HL-60 (cell line): ENCODE results near the gene C5AR2.

ENCODE experiments used
- GABPA ChIP-seq: IDR thresholded peaks from 2 replicates; pipeline ENCODE4 v1.6.1; 2012; ENCODE audit warnings: low read depth
- POLR2AphosphoS5 ChIP-seq: IDR thresholded peaks from 2 replicates; pipeline ENCODE4 v1.6.1; 2012; ENCODE audit warnings: low read depth
- SPI1 ChIP-seq: IDR thresholded peaks from 2 replicates; pipeline ENCODE4 v1.6.1; 2012; ENCODE audit warnings: low read depth, mild to moderate bottlenecking, borderline replicate concordance
- TF ChIP-seq, protein P1 (sequence below): IDR thresholded peaks from one replicate; pipeline ENCODE4 v1.5.1; 2011; ENCODE audit warnings: low read length, control low read depth, inconsistent platforms; ENCODE audit not compliant: insufficient read depth
- TF ChIP-seq, protein P2 (sequence below): IDR thresholded peaks from 2 replicates; pipeline ENCODE4 v1.6.1; 2012; ENCODE audit warnings: low read depth; ENCODE audit not compliant: insufficient replicate concordance

DNA sequence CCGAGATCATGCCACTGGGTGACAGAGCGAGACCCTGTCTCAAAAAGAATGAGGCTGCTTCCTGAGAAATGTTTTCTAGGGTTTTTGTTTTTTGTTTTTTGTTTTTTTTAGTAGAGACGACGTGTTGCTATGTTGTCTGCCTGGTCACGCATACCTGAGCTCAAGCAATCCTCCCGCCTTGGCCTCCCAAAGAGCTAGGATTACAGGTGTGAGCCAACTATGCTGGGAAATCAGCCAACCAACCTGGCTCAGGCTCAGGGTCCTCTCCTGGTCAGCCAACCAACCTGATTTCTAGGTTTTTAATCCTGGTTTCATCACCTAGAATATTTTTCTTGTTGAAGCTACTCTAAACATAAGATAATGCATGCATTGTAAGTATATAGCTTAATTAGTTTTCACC, 24.9 kb downstream of the C5AR2 start:
- TF ChIP-seq, protein P1, sequence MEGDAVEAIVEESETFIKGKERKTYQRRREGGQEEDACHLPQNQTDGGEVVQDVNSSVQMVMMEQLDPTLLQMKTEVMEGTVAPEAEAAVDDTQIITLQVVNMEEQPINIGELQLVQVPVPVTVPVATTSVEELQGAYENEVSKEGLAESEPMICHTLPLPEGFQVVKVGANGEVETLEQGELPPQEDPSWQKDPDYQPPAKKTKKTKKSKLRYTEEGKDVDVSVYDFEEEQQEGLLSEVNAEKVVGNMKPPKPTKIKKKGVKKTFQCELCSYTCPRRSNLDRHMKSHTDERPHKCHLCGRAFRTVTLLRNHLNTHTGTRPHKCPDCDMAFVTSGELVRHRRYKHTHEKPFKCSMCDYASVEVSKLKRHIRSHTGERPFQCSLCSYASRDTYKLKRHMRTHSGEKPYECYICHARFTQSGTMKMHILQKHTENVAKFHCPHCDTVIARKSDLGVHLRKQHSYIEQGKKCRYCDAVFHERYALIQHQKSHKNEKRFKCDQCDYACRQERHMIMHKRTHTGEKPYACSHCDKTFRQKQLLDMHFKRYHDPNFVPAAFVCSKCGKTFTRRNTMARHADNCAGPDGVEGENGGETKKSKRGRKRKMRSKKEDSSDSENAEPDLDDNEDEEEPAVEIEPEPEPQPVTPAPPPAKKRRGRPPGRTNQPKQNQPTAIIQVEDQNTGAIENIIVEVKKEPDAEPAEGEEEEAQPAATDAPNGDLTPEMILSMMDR = no peak
- TF ChIP-seq, protein P2, sequence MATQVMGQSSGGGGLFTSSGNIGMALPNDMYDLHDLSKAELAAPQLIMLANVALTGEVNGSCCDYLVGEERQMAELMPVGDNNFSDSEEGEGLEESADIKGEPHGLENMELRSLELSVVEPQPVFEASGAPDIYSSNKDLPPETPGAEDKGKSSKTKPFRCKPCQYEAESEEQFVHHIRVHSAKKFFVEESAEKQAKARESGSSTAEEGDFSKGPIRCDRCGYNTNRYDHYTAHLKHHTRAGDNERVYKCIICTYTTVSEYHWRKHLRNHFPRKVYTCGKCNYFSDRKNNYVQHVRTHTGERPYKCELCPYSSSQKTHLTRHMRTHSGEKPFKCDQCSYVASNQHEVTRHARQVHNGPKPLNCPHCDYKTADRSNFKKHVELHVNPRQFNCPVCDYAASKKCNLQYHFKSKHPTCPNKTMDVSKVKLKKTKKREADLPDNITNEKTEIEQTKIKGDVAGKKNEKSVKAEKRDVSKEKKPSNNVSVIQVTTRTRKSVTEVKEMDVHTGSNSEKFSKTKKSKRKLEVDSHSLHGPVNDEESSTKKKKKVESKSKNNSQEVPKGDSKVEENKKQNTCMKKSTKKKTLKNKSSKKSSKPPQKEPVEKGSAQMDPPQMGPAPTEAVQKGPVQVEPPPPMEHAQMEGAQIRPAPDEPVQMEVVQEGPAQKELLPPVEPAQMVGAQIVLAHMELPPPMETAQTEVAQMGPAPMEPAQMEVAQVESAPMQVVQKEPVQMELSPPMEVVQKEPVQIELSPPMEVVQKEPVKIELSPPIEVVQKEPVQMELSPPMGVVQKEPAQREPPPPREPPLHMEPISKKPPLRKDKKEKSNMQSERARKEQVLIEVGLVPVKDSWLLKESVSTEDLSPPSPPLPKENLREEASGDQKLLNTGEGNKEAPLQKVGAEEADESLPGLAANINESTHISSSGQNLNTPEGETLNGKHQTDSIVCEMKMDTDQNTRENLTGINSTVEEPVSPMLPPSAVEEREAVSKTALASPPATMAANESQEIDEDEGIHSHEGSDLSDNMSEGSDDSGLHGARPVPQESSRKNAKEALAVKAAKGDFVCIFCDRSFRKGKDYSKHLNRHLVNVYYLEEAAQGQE = no peak
- TF ChIP-seq POLR2AphosphoS5 (no peak), GABPA (no peak), SPI1 (no peak)
